ENCODE measurements around the gene MRAP. TPM values are rescaled to one million over a fixed set of nuclear protein-coding genes. Genes with fewer than 3 reads are reported as not detected.

Gene MRAP
- total and polyA plus RNA-seq, 2 experiments from 2014 or later, result 0.33 TPM; not detected in 1

GRCh38 chr21:32340863-32341848 is 42.5 kb downstream of the MRAP start:
- Histone ChIP-seq H3K4me1 (ENCODE audit: insufficient read depth) (no peaks in the 10 kb centered on the region), H3K9me2 (replicated peaks; ENCODE audit: insufficient read depth) (no peaks in the 10 kb centered on the region), H3K36me3 (replicated peaks; ENCODE audit: insufficient read depth, low read depth) (no peaks in the 10 kb centered on the region), H2AFZ (no peak overlapping the region), H4K20me1 (ENCODE audit: insufficient read depth, poor library complexity, severe bottlenecking) (no peaks in the 10 kb centered on the region), H3K79me2 (no peaks in the 10 kb centered on the region), H3K9me3 (ENCODE audit: low read depth) (no peaks in the 10 kb centered on the region), H3K27me3 (no peaks in the 10 kb centered on the region), H3K4me2 (no peak overlapping the region), H3K27ac (no peak overlapping the region), H3K4me3 (no peak overlapping the region)
- TF ChIP-seq EZH2 (IDR thresholded peaks at IDR 0.05; ENCODE audit: borderline replicate concordance) (no peak), CTCF (IDR thresholded peaks at IDR 0.05; ENCODE audit: poor library complexity) (no peak), EZH2phosphoT487 (IDR thresholded peaks at IDR 0.05; ENCODE audit: low read depth, severe bottlenecking, unreplicated experiment) (no peak)
- no peak for DNase-seq (ENCODE audit: low spot score)
- WGBS (ENCODE audit: low lambda C conversion rate, missing lambda C conversion rate), result 85% methylated on average over 12 of the region's 12 CpGs

GRCh38 chr21:32346951-32347350 is 48.3 kb downstream of the MRAP start:
- H4K20me1 ChIP-seq (ENCODE audit: insufficient read depth, poor library complexity, severe bottlenecking), result no peaks in the 10 kb centered on the region
- no peaks in the 10 kb centered on the region for H3K9me3 ChIP-seq (ENCODE audit: low read depth)
- TF ChIP-seq EZH2phosphoT487 (IDR thresholded peaks at IDR 0.05; ENCODE audit: low read depth, severe bottlenecking, unreplicated experiment) (no peak), CTCF (IDR thresholded peaks at IDR 0.05; ENCODE audit: poor library complexity) (no peak), EZH2 (IDR thresholded peaks at IDR 0.05; ENCODE audit: borderline replicate concordance) (no peak)
- DNase-seq (ENCODE audit: low spot score), result no peak
- no peak overlapping the region for H3K4me3 ChIP-seq
- no peaks in the 10 kb centered on the region for H3K79me2 ChIP-seq
- no peaks in the 10 kb centered on the region for H3K27me3 ChIP-seq
- H3K4me2 ChIP-seq, result no peak overlapping the region
- H2AFZ ChIP-seq, result no peak overlapping the region
- no peaks in the 10 kb centered on the region for H3K9me2 ChIP-seq (replicated peaks; ENCODE audit: insufficient read depth)
- 99% methylated on average over 14 of the region's 14 CpGs for WGBS (ENCODE audit: low lambda C conversion rate, missing lambda C conversion rate)
- H3K27ac ChIP-seq, result no peak overlapping the region
- no peaks in the 10 kb centered on the region for H3K4me1 ChIP-seq (ENCODE audit: insufficient read depth)
- no peaks in the 10 kb centered on the region for H3K36me3 ChIP-seq (replicated peaks; ENCODE audit: insufficient read depth, low read depth)

- H3K79me2 ChIP-seq, result no peaks in the 10 kb centered on the region
- DNase-seq (ENCODE audit: low spot score), result no peak
- no peaks in the 10 kb centered on the region for H3K27me3 ChIP-seq
- H3K9me3 ChIP-seq (ENCODE audit: low read depth), result no peaks in the 10 kb centered on the region
- H3K36me3 ChIP-seq (replicated peaks; ENCODE audit: insufficient read depth, low read depth), result no peaks in the 10 kb centered on the region
- 97% methylated on average over 12 of the region's 12 CpGs for WGBS (ENCODE audit: low lambda C conversion rate, missing lambda C conversion rate)
- TF ChIP-seq CTCF (IDR thresholded peaks at IDR 0.05; ENCODE audit: poor library complexity) (no peak), EZH2phosphoT487 (IDR thresholded peaks at IDR 0.05; ENCODE audit: low read depth, severe bottlenecking, unreplicated experiment) (no peak), EZH2 (IDR thresholded peaks at IDR 0.05; ENCODE audit: borderline replicate concordance) (no peak)
- H3K4me1 ChIP-seq (ENCODE audit: insufficient read depth), result no peaks in the 10 kb centered on the region
- no peaks in the 10 kb centered on the region for H4K20me1 ChIP-seq (ENCODE audit: insufficient read depth, poor library complexity, severe bottlenecking)
- H3K4me2 ChIP-seq, result no peak overlapping the region
- no peaks in the 10 kb centered on the region for H3K9me2 ChIP-seq (replicated peaks; ENCODE audit: insufficient read depth)
- H3K27ac ChIP-seq, result no peak overlapping the region
- no peak overlapping the region for H3K4me3 ChIP-seq
- no peak overlapping the region for H2AFZ ChIP-seq
These were observed 48.7 kb downstream of the MRAP start for GRCh38 chr21:32347351-32347750.
